Thyroid gland (tissue), 4 donors: ENCODE data around the gene ABO. TPM values are rescaled to one million over a fixed set of nuclear protein-coding genes. Genes with fewer than 3 reads are reported as not detected.
"Not testable (repeated sequence)": the region's sequence is repeated elsewhere in the genome, so short reads cannot be mapped to it uniquely, and the experiment has no call there.

Source experiments
- DNase-seq, 2 donors: peaks; one replicate each; pipeline ENCODE4 v3.0.0-alpha.2; 2019
- H3K27ac ChIP-seq, 3 donors: fragments of 200-600 bp; sonication (generic); 1 replicate in 2 of 3; 2 replicates in 1 of 3; pipeline ENCODE4 v1.5.1; 2016 to 2019; ENCODE audit warnings: mild to moderate bottlenecking in 1 of 3, moderate library complexity in 1 of 3
- H3K27me3 ChIP-seq: fragments of 200-600 bp; sonication (generic); one replicate; pipeline ENCODE4 v1.5.1; 2019
- H3K36me3 ChIP-seq, 2 donors: fragments of 200-600 bp; sonication (generic); one replicate each; pipeline ENCODE4 v1.5.1; 2016 to 2019
- H3K4me1 ChIP-seq, 2 donors: fragments of 200-600 bp; sonication (generic); one replicate each; pipeline ENCODE4 v1.5.1; 2017 to 2019
- H3K4me3 ChIP-seq, 3 donors: fragments of 200-600 bp; sonication (generic); replicated peaks in 1 of 3; 1 replicate in 2 of 3; 2 replicates in 1 of 3; pipeline ENCODE4 v1.5.1; 2016; ENCODE audit warnings: mild to moderate bottlenecking in 1 of 3
- H3K9me3 ChIP-seq: fragments of 200-600 bp; sonication (generic); one replicate; pipeline ENCODE4 v1.5.1; 2017
- POLR2A ChIP-seq, 2 donors: fragments of 450-650 bp; IDR thresholded peaks; one replicate each; pipeline ENCODE4 v1.6.1; 2017; ENCODE audit warnings: antibody characterized with exemption in 2 of 2, mild to moderate bottlenecking in 2 of 2, moderate library complexity in 1 of 2
- WGBS, 2 donors: methylation state at CpG; one replicate each; pipeline ENCODE4 v1.1.5; 2017; 5-methylcytosine and 5-hydroxymethylcytosine counted together
- intact Hi-C: fragments of 100-400 bp; cut with DNase I; formaldehyde crosslinking; loops from one replicate; pipeline ENCODE4 v1.15.1; 2023
- total RNA-seq, 4 donors: library from RNA; depleted of rRNA; stranded (reverse); fragments of >200 nt; gene quantifications; one replicate each; pipeline ENCODE4 v1.2.3, GENCODE V29; 2016
- TF ChIP-seq, protein P1 (sequence below), 6 experiments: fragments of 200-600 bp in 3 of 6; fragments of 450-650 bp in 3 of 6; sonication (generic) in 3 of 6; IDR thresholded peaks; one replicate each; pipeline ENCODE4 v1.5.1; 2016 to 2019; ENCODE audit warnings: antibody characterized with exemption in 6 of 6, mild to moderate bottlenecking in 2 of 6, inconsistent platforms in 1 of 6, moderate library complexity in 1 of 6

Gene ABO
- total RNA-seq, 4 donors from 2014 or later: 15.7 to 32.6 (median 24.9) TPM

DNA sequence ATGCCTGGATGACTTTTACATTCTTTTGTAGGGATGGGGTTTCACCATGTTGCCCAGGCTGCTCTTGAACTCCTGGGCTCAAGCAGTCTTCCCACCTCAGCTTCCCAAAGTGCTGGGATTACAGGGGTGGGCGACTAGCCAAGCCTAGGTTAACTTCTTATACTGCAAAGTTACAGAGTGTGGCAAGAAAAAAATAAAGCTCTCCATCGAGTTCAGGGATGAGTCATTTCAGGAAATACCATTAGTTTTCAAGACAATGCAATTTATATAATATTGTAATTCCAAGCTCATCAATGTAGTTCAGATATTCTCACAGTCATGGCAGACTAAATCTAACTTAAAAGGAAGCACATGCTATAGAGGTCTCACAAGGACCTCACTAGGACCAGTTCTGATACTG, 11.5 kb upstream of the ABO start:
- Histone ChIP-seq H3K36me3 (no peaks in the 10 kb centered on the region), H3K4me3 (no peak overlapping the region), H3K9me3 (no peaks in the 10 kb centered on the region), H3K27me3 (no peaks in the 10 kb centered on the region), H3K4me1 (no peaks in the 10 kb centered on the region), H3K27ac (no peak overlapping the region)
- intact Hi-C loops: no loop called here
- TF ChIP-seq, protein P1, sequence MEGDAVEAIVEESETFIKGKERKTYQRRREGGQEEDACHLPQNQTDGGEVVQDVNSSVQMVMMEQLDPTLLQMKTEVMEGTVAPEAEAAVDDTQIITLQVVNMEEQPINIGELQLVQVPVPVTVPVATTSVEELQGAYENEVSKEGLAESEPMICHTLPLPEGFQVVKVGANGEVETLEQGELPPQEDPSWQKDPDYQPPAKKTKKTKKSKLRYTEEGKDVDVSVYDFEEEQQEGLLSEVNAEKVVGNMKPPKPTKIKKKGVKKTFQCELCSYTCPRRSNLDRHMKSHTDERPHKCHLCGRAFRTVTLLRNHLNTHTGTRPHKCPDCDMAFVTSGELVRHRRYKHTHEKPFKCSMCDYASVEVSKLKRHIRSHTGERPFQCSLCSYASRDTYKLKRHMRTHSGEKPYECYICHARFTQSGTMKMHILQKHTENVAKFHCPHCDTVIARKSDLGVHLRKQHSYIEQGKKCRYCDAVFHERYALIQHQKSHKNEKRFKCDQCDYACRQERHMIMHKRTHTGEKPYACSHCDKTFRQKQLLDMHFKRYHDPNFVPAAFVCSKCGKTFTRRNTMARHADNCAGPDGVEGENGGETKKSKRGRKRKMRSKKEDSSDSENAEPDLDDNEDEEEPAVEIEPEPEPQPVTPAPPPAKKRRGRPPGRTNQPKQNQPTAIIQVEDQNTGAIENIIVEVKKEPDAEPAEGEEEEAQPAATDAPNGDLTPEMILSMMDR (IDR thresholded peaks at IDR 0.05): no peak
- TF ChIP-seq POLR2A (IDR thresholded peaks at IDR 0.05): no peak
- WGBS, 2 donors: 44% methylated on average over 2 of the region's 2 CpGs
- DNase-seq: no peak

DNA sequence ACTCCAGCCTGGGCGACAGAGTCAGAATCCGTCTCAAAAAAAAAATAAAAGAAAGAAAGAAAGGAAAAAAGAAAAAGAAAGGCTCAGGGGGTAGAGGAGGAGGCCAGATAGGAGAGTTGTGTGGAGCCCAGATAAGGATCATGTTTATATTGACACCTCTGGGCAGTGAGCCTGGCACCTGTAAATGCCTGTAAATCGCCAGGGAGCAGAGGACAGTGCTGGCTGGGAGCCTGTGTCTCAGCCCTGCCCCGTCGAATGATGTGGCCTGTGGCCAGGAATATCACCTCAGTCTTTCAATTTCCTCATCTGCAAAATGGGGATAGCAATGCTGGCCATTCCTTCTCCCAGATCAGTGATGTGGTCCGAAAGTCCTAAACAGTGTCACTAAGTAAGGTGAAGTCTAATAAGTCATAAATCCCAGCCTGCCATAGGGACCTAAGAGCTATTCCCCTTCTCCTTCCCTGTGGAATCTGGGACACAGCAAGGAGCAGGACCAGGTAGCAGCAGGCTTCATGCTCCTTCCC, 10.3 kb upstream of the ABO start:
- Histone ChIP-seq H3K4me1 (no peaks in the 10 kb centered on the region), H3K27ac (no peak overlapping the region), H3K4me3 (no peak overlapping the region), H3K9me3 (no peaks in the 10 kb centered on the region), H3K27me3 (no peaks in the 10 kb centered on the region), H3K36me3 (no peaks in the 10 kb centered on the region)
- no peak for DNase-seq
- intact Hi-C loops: no loop called here
- WGBS, 2 donors: 60 to 67% methylated on average over 6 of the region's 6 CpGs
- no peak for TF ChIP-seq POLR2A (IDR thresholded peaks at IDR 0.05)
- TF ChIP-seq, protein P1 (IDR thresholded peaks at IDR 0.05): no peak

DNA sequence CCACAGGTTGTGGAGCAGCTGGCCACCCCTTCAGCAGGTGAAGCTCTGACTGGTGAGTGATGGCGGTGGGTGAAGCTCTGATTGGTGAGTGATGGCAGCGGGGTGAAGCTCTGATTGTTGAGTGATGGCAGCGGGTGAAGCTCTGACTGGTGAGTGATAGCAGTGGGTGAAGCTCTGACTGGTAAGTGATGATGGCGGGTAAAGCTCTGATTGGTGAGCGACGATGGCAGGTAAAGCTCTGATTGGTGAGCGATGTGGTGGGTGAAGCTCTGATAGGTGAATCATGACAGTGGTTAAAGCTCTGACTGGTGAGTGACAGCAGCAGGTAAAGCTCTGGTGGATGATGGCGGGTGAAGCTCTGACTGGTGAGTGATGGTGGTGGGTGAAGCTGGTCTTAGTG, 9.4 kb upstream of the ABO start:
- 94 to 97% methylated on average over 8 of the region's 8 CpGs for WGBS, 2 donors
- no peaks in the 10 kb centered on the region for H3K36me3 ChIP-seq
- no peaks in the 10 kb centered on the region for H3K4me1 ChIP-seq
- TF ChIP-seq, protein P1 (IDR thresholded peaks at IDR 0.05): no peak
- intact Hi-C loops: no loop called here
- H3K27ac ChIP-seq: no peak overlapping the region
- DNase-seq: no peak
- H3K27me3 ChIP-seq: no peaks in the 10 kb centered on the region
- H3K9me3 ChIP-seq: no peaks in the 10 kb centered on the region
- H3K4me3 ChIP-seq: no peak overlapping the region

DNA sequence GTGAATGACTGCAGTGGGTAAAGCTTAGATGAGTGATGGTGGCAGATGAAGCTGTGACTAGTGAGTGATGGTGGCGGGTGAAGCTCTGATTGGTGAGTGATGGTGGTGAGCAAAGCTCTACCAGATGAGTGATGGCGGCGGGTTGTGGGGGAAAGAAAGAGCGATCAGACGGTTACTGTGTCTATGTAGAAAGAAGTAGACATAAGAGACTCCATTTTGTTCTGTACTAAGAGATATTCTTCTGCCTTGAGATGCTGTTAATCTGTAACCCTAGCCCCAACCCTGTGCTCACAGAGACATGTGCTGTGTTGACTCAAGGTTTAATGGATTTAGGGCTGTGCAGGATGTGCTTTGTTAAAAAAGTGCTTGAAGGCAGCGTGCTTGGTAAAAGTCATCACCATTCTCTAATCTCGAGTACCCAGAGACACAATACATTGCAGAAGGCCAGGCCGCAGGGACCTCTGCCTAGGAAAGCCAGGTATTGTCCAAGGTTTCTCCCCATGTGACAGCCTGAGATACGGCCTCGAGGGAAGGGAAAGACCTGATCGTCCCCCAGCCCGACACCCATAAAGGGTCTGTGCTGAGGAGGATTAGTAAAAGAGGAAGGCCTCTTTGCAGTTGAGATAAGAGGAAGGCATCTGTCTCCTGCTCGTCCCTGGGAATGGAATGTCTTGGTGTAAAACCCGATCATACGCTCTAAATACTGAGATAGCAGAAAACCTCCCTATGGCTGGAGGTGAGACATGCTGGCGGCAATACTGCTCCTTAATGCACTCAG, 8.4 kb upstream of the ABO start:
- H3K4me1 ChIP-seq, H3K4me3 ChIP-seq, H3K27me3 ChIP-seq, intact Hi-C loops, H3K36me3 ChIP-seq, DNase-seq, H3K9me3 ChIP-seq, H3K27ac ChIP-seq: not testable (repeated sequence)
- 86 to 88% methylated on average over 16 of the region's 16 CpGs for WGBS, 2 donors

DNA sequence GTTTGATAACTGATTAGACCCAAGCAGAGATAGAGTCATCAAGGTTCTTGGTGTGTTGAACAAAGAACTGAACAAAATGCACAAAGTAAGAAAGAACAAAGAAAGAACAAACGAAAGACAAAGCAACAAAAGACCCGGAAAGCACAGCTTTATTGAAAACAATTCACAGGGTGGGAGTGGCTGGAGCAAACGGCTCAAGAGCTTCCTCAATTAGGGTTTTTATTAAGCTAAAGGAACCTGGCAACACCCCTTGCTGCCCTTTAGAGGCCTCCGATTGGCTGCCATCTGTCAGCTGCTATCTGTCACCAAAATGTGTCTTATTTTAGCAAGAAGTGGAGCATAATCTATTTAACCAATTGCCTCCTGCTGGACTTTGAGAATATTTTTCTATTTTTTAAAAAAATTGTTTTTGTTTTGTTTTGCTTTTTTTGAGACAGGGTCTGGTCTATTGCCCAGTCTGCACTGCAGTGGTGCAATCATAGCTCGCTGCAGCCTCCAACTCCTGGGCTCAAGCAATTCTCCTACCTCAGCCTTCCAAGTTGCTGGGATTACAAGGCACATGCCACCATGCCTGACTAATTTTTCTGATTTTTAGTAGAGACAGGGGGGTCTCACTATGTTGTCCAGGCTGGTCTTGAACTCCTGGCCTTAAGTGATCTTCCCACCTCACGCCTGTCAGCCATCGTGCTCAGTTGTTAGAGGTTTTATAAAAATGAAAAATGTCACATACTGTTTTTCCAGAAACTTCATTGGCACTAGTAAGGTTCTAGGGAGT, 7.7 kb upstream of the ABO start:
- intact Hi-C loops: no loop called here
- no peak for DNase-seq
- TF ChIP-seq POLR2A (IDR thresholded peaks at IDR 0.05): no peak
- TF ChIP-seq, protein P1 (IDR thresholded peaks at IDR 0.05): no peak
- H3K4me1 ChIP-seq: no peaks in the 10 kb centered on the region
- 75 to 81% methylated on average over 7 of the region's 7 CpGs for WGBS, 2 donors
- H3K27me3 ChIP-seq: no peaks in the 10 kb centered on the region
- H3K27ac ChIP-seq: no peak overlapping the region
- H3K4me3 ChIP-seq: no peak overlapping the region
- H3K9me3 ChIP-seq: no peaks in the 10 kb centered on the region
- no peaks in the 10 kb centered on the region for H3K36me3 ChIP-seq
